MCF 10A (cell line): ENCODE results near the gene MBOAT1. TPM values are rescaled to one million over a fixed set of nuclear protein-coding genes. Genes with fewer than 3 reads are reported as not detected.

Source experiments
- BruUV-seq: library from RNA; stranded (reverse); fragments of 400-500 nt; replicated peaks from 2 replicates; lab custom pipeline; 2021; lab: Mats Ljungman, UMichigan
- CTCF ChIA-PET: fragments of 300-600 bp; sonication (Branson Sonifier 250); formaldehyde crosslinking; extraction: SDS; loops from one replicate; lab custom pipeline; 2021; ENCODE audit warnings: antibody characterized with exemption, inconsistent platforms; lab: Yijun Ruan, JAX
- POLR2A ChIA-PET: fragments of 300-600, 350-650 bp; sonication (Branson Sonifier 250); formaldehyde crosslinking; extraction: SDS; loops from one replicate; lab custom pipeline; 2020; ENCODE audit warnings: antibody characterized with exemption, inconsistent platforms; lab: Yijun Ruan, JAX
- DNase-seq: peaks from one replicate; pipeline ENCODE4 v3.0.0-alpha.2; 2018; ENCODE audit not compliant: unreplicated experiment
- H3K27ac Mint-ChIP-seq: one replicate; pipeline ENCODE4 v1.8.0; 2022; ENCODE audit warnings: mild to moderate bottlenecking, low read depth, mixed read lengths; ENCODE audit not compliant: unreplicated experiment
- H3K27me3 Mint-ChIP-seq: one replicate; pipeline ENCODE4 v1.8.0; 2022; ENCODE audit warnings: mixed read lengths; ENCODE audit not compliant: insufficient read depth, unreplicated experiment
- H3K36me3 Mint-ChIP-seq: one replicate; pipeline ENCODE4 v1.8.0; 2022; ENCODE audit warnings: mild to moderate bottlenecking, moderate library complexity, mixed read lengths; ENCODE audit not compliant: insufficient read depth, unreplicated experiment
- H3K4me1 Mint-ChIP-seq: one replicate; pipeline ENCODE4 v1.8.0; 2022; ENCODE audit warnings: mixed read lengths; ENCODE audit not compliant: insufficient read depth, unreplicated experiment
- H3K4me3 Mint-ChIP-seq: one replicate; pipeline ENCODE4 v1.8.0; 2022; ENCODE audit warnings: mild to moderate bottlenecking, moderate library complexity, mixed read lengths; ENCODE audit not compliant: unreplicated experiment
- H3K9me3 Mint-ChIP-seq: one replicate; pipeline ENCODE4 v1.8.0; 2022; ENCODE audit warnings: mixed read lengths; ENCODE audit not compliant: unreplicated experiment
- CTCF ChIP-seq: fragments of 200-600 bp; IDR thresholded peaks from one replicate; pipeline ENCODE4 v1.8.0; 2022; ENCODE audit warnings: antibody characterized with exemption, mild to moderate bottlenecking; ENCODE audit not compliant: unreplicated experiment
- intact Hi-C: fragments of 100-400 bp; cut with micrococcal nuclease; formaldehyde crosslinking; loops from 2 replicates; pipeline ENCODE4 v1.14.1; 2022
- total RNA-seq: library from RNA; stranded (reverse); gene quantifications from 2 replicates; pipeline ENCODE4 v1.2.3, GENCODE V29; 2022

Gene MBOAT1
- total RNA-seq, 1 experiment from 2014 or later = 6.3 TPM

GRCh38 chr6:20169786-20170185 lies 42.5 kb downstream of the MBOAT1 start:
- no TSS peak for BruUV-seq
- H3K27me3 Mint-ChIP-seq = no peaks in the 10 kb centered on the region
- no peak for DNase-seq
- POLR2A ChIA-PET = no interaction called here
- peaks cover 8% of the 10 kb centered on the region for H3K4me1 Mint-ChIP-seq
- intact Hi-C loops = no loop called here
- no peaks in the 10 kb centered on the region for H3K9me3 Mint-ChIP-seq
- no peak for TF ChIP-seq CTCF
- H3K4me3 Mint-ChIP-seq = no peak overlapping the region
- no peak overlapping the region for H3K27ac Mint-ChIP-seq
- CTCF ChIA-PET = no interaction called here
- H3K36me3 Mint-ChIP-seq = no peaks in the 10 kb centered on the region

DNA sequence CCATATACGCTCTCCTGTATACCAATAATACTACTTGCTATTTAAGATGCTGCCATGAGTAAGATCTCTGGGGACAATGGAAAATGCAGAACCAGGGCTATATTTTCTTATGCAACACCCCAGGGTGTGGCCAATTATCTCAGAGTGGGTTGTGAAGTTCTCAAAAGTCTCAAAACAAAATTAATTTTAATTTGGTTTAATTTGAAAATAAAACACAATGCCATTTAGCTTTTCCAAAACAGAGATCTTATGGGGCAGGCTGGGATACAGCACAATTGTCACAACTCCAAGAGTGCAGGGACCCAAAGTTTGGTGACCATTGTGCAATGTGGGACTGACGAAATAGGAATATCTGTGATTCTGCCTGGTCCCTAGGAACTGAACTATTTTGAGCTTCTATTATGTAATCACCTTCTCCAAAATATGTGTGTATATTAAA lies 43.1 kb downstream of the MBOAT1 start:
- no peak for TF ChIP-seq CTCF
- intact Hi-C loops = no loop called here
- ChIA-PET CTCF (no interaction called here), POLR2A (no interaction called here)
- Mint-ChIP-seq H3K4me1 (peaks cover 8% of the 10 kb centered on the region), H3K27me3 (no peaks in the 10 kb centered on the region), H3K36me3 (no peaks in the 10 kb centered on the region), H3K27ac (no peak overlapping the region), H3K4me3 (no peak overlapping the region), H3K9me3 (no peaks in the 10 kb centered on the region)
- peak; percentile 15 for DNase-seq
- BruUV-seq = no TSS peak

GRCh38 chr6:20168690-20169089 lies 43.6 kb downstream of the MBOAT1 start:
- H3K36me3 Mint-ChIP-seq = no peaks in the 10 kb centered on the region
- ChIA-PET CTCF (no interaction called here), POLR2A (no interaction called here)
- H3K4me1 Mint-ChIP-seq = peaks cover 8% of the 10 kb centered on the region
- BruUV-seq = no TSS peak
- TF ChIP-seq CTCF = no peak
- intact Hi-C loops = no loop called here
- H3K4me3 Mint-ChIP-seq = no peak overlapping the region
- no peaks in the 10 kb centered on the region for H3K27me3 Mint-ChIP-seq
- DNase-seq = no peak
- no peak overlapping the region for H3K27ac Mint-ChIP-seq
- no peaks in the 10 kb centered on the region for H3K9me3 Mint-ChIP-seq

- no peak for TF ChIP-seq CTCF
- BruUV-seq = no TSS peak
- no peak for DNase-seq
- Mint-ChIP-seq H3K4me3 (no peak overlapping the region), H3K27me3 (no peaks in the 10 kb centered on the region), H3K27ac (no peak overlapping the region), H3K9me3 (no peaks in the 10 kb centered on the region), H3K4me1 (peaks cover 8% of the 10 kb centered on the region), H3K36me3 (no peaks in the 10 kb centered on the region)
- POLR2A ChIA-PET = no interaction called here
- CTCF ChIA-PET = interaction anchor here (1.5 kb wide), 1 partner anchor 41 kb away, joined by 5 read pairs; no protein-coding TSS in a partner anchor
- intact Hi-C loops = no loop called here
These were observed 44.7 kb downstream of the MBOAT1 start for GRCh38 chr6:20167601-20168000.
